Ammon's horn (tissue), 1 donor: ENCODE measurements around the gene PDE8B.
A peak's percentile ranks its signal among the peaks of the same experiment; 100 is the strongest.

Experiments
- DNase-seq: peaks from one replicate; pipeline ENCODE4 v3.0.0-alpha.2; 2016; ENCODE audit warnings: low spot score

The PDE8B gene

GRCh38 chr5:77292026-77292757, 81.7 kb downstream of the PDE8B start:
- DNase-seq = peak; percentile 66

GRCh38 chr5:77294185-77294584, 83.7 kb downstream of the PDE8B start:
- no peak for DNase-seq

- no peak for DNase-seq
Measured at GRCh38 chr5:77295863-77296378, 85.4 kb downstream of the PDE8B start.

DNA sequence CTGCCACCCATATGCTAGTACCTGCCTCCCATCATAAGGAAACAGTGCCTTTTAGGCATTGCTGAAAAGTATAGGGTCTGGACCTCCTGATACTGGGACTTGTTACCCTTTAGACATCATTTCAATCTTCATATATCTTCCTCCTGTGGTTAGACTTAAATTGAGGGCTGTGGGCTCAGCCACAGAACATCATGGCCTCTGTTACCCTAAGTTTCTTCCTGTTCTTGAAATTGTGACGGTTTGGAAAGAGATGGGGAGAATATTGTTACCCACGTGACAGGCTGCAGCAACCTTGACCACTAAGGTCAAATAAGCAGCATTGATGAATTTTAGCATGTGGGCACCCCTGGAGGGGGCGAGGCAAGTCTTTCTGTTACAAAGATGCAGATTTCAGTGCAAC, 87.7 kb downstream of the PDE8B start:
- no peak for DNase-seq

GRCh38 chr5:77300451-77300850, 90.0 kb downstream of the PDE8B start:
- no peak for DNase-seq

GRCh38 chr5:77301447-77301883, 91.0 kb downstream of the PDE8B start:
- no peak for DNase-seq

DNA sequence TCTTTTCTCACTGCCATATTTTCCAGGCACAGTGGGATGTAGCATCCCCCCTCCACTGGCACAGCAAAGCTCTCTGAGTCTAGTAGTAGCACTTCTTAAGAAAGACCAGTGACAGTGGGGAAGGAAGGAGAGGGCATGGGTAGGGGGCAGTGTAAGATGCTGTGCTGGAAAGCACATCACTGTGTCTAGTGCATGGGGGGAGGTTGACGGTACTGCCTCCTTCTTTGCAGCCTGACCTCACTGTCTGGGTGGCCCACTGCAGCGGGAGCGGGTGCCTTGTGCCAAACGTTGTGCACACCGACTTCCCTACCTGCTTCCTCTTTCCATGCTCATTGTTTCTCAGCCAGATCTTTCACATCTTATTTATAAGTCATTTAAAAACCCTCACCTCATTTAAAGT, 91.8 kb downstream of the PDE8B start:
- no peak for DNase-seq

- no peak for DNase-seq
Measured at GRCh38 chr5:77302653-77303052, 92.2 kb downstream of the PDE8B start.

GRCh38 chr5:77304388-77304787, 93.9 kb downstream of the PDE8B start:
- DNase-seq = no peak

DNA sequence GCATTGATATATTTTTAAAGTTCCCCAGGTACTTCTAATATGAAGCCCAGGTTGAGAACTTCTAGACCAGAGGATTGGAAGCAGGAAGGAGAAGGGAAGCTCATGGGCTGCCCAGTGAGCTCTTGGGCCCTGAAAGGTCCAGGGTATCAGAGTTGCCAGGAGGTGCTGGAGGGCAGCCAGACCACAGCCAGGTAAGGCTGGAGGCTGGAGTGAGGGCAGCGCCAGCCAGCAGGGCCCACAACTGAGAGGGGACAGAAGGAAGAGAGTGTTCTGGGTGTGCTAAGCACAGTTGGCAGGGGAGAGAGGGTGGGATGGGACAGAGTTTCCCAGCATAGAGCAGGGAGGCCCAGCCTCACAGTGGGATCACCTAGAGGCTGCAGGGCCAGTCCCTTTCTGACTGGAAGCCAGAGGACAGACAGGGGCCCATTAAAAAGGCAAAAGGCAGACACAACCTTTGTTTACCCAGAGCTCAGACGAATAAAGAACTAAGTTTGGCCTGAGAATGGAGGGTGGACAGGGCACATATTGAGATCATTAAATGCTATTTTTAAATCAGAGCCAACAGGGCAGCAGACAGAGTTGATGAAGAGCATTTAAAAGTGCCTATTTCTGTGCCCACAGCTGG, 94.9 kb downstream of the PDE8B start:
- no peak for DNase-seq

DNA sequence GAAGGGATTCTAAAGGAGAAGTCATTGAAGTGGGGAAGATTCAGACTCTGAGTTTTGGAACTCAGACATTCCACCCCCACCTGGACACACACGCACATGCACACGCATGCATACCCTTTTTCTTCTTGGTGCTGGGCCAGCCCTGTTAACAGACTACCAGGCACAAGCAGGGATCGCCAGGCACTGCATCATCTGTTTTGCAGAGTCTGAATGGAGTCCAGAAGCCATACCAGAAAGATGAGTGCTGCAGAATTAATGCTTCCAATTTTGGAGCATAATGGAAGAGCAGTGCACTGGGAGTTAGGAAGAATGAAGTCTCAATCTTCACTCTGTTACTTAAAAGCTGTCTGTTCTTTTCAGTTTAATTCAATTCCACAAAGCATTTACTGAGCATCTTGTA, 95.5 kb downstream of the PDE8B start:
- no peak for DNase-seq

DNA sequence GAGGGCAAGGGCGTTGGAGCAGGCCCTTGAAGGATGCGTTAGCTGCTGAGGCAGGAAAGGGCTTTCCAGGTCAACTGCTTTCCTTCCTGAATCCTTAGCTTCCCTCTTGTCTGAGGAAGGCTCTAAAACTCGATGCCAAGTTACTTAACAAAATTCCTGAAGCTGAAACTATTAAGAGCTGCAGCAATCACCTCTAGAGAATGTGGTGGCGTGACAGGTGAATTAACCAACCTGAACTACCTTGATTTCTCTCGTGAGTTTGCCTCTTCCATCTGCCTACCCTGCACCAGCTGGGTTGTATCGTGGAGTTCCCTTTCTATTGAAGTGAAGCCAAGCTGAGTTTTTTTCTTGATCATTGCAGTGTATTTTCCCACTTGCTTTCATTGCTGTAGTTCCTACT, 96.1 kb downstream of the PDE8B start:
- DNase-seq = no peak

DNA sequence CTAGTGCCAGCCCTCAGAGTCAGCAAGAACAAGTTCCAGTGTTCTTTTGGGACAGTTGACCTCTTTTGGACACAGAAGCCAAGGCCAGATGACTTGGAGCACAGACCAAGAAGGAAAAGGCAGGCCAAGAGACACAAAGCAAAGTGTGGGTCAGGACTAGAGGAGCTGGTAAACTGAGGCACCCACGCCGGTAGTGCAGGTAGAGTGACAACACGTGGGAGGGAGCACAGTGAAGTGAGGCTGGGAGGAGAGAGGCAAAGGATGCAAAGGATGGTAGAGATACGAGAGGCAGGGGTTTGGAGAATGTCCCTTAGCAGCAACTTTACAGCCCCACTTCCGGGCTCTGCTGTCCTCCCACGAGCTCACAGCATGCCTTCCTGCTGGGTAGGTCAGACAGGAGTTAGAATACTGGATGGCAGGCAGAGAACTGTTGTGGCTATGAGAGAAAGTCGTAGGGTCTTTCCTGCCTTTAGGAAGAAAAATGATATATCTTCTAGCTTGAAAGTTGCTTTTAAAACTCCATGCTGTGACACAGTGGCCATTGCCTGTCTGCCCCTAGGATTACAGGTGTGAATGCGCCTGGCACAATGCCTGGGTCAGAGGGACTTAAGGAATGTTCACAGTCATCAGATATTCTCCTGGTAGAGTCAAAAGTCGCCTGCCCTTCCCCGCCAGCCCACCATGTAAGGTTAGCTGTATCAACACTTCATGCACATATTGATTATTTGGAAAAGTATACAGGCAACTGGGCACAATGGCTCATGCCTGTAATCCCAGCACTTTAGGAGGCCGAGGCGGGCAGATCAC, 97.9 kb downstream of the PDE8B start:
- DNase-seq = no peak

DNA sequence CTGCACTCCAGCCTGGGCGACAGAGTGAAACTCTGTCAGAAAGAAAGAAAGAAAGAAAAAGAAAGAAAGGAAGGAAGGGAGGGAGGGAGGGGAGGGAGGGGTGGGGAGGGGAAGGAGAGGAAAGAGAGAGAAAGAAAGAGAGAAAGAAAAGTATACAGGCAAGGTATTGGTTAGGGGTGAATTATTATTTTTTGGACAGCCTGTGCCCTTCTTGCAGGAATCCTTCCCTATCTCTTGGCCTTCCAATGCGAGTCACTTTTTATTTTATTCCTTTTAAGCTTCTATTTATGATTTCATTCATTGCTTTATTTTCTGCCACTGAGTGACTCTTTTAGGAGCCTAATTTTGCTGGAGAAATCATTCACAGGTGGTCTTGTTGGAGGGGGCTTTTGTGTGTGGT, 98.7 kb downstream of the PDE8B start:
- no peak for DNase-seq

GRCh38 chr5:77310494-77311213, 100.2 kb downstream of the PDE8B start:
- no peak for DNase-seq

- no peak for DNase-seq
Measured at GRCh38 chr5:77311214-77311571, 100.7 kb downstream of the PDE8B start.

- DNase-seq = no peak
Measured at GRCh38 chr5:77312413-77312812, 101.9 kb downstream of the PDE8B start.

DNA sequence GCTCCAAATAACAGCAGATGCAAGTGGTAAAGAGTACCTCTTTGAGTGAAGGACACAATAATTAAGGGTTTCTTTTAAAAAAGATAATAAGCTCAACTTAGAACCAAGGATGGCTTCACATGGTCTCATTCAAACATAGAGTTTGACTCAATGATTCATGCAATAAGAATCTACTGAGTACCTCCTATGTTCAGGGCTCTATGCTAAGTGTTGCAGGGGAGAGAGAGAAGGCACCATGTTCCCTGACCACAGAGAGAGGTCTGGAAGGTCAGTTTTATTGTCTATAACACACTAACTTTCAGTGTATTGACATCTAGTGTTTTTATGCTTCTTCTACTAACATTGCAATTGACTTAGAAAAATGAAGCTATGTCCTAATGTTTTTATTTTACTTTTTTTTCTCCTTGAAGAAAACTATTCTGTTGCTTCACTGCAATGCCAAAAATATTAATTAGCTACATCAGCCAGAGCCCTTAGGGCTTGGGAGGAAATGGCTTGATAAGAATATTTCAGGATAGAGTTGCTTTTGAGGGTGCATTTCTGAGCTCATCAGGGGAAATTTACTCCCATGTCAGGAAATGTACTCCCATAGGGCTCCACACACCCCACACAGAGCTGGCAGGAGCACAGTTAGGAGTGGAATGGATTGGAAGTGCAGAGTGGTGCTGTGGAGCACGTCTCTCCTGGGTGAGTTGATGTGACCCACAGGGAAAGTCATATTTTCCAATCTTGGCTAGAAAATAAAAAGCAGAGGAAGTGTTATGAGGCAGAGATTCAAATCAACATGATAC, 106.6 kb downstream of the PDE8B start:
- no peak for DNase-seq

- DNase-seq = no peak
Measured at GRCh38 chr5:77318060-77318459, 107.6 kb downstream of the PDE8B start.

GRCh38 chr5:77319117-77319804, 108.8 kb downstream of the PDE8B start:
- no peak for DNase-seq
